SU-DHL-6 (cell line): ENCODE data around the gene GTF2F2.

Source experiments
- H2AFZ ChIP-seq: fragments of 200-600 bp; sonication (generic); 2 replicates; pipeline ENCODE4 v1.6.1; 2014; ENCODE audit warnings: low read depth, mild to moderate bottlenecking, moderate library complexity, mixed read lengths, antibody characterized with exemption, low read length; ENCODE audit not compliant: severe bottlenecking
- H3F3A ChIP-seq: fragments of 200-600 bp; shearing (Covaris generic); 2 replicates; pipeline ENCODE4 v1.6.0; 2016; ENCODE audit warnings: antibody characterized with exemption, mild to moderate bottlenecking; ENCODE audit not compliant: insufficient read depth
- H3K27ac ChIP-seq: fragments of 200-600 bp; sonication (generic); 2 replicates; pipeline ENCODE4 v1.5.1; 2016; ENCODE audit warnings: low read depth, mild to moderate bottlenecking, low read length, moderate library complexity, mixed read lengths
- H3K27me3 ChIP-seq: fragments of 200-600 bp; sonication (generic), shearing (Covaris generic); 2 replicates; pipeline ENCODE4 v1.6.0; 2014; ENCODE audit warnings: mild to moderate bottlenecking, low read length
- H3K36me3 ChIP-seq: fragments of 200-600 bp; sonication (generic); 2 replicates; pipeline ENCODE4 v1.6.1; 2014; ENCODE audit warnings: mild to moderate bottlenecking, low read length, mixed read lengths
- H3K4me2 ChIP-seq: fragments of 300-600, 200-600 bp; shearing (Covaris generic), sonication (generic); 2 replicates; pipeline ENCODE4 v1.6.0; 2014; ENCODE audit warnings: low read length, low read depth, mild to moderate bottlenecking; ENCODE audit not compliant: poor library complexity, severe bottlenecking
- H3K4me3 ChIP-seq: fragments of 200-600 bp; sonication (generic); 2 replicates; pipeline ENCODE4 v1.5.1; 2014; ENCODE audit warnings: antibody characterized with exemption, low read length, mild to moderate bottlenecking, mixed read lengths; ENCODE audit not compliant: insufficient read depth, poor library complexity, severe bottlenecking
- H3K79me2 ChIP-seq: fragments of 200-600 bp; sonication (generic); 2 replicates; pipeline ENCODE4 v1.6.1; 2014; ENCODE audit warnings: mild to moderate bottlenecking, low read length, moderate library complexity; ENCODE audit not compliant: insufficient read depth
- H3K9ac ChIP-seq: fragments of 200-600 bp; sonication (generic); 2 replicates; pipeline ENCODE4 v1.7.0; 2014; ENCODE audit warnings: mild to moderate bottlenecking, low read length
- H3K9me2 ChIP-seq: fragments of 200-600 bp; sonication (generic); replicated peaks from 2 replicates; pipeline ENCODE4 v1.6.1; 2014; ENCODE audit warnings: low read length; ENCODE audit not compliant: insufficient read depth
- H3K9me3 ChIP-seq: fragments of 200-600 bp; sonication (generic); 2 replicates; pipeline ENCODE4 v1.6.1; 2014; ENCODE audit warnings: low read length, mixed read lengths; ENCODE audit not compliant: insufficient read depth
- H4K20me1 ChIP-seq: fragments of 200-600 bp; sonication (generic); 2 replicates; pipeline ENCODE4 v1.6.1; 2014; ENCODE audit warnings: low read depth, mild to moderate bottlenecking, antibody characterized with exemption, low read length, moderate library complexity, mixed read lengths
- EZH2phosphoT487 ChIP-seq: fragments of 200-600 bp; sonication (generic), shearing (Covaris generic); conservative IDR thresholded peaks from 2 replicates; pipeline ENCODE4 v1.6.1; 2018; ENCODE audit warnings: mild to moderate bottlenecking, antibody characterized with exemption, low read length, moderate library complexity, mixed read lengths
- TF ChIP-seq, protein P1 (sequence below): fragments of 200-600 bp; sonication (generic); IDR thresholded peaks from one replicate; pipeline ENCODE4 v1.5.1; 2017; ENCODE audit warnings: antibody characterized with exemption, mild to moderate bottlenecking, low read length, moderate library complexity; ENCODE audit not compliant: insufficient read depth, poor library complexity, severe bottlenecking

Gene GTF2F2

DNA sequence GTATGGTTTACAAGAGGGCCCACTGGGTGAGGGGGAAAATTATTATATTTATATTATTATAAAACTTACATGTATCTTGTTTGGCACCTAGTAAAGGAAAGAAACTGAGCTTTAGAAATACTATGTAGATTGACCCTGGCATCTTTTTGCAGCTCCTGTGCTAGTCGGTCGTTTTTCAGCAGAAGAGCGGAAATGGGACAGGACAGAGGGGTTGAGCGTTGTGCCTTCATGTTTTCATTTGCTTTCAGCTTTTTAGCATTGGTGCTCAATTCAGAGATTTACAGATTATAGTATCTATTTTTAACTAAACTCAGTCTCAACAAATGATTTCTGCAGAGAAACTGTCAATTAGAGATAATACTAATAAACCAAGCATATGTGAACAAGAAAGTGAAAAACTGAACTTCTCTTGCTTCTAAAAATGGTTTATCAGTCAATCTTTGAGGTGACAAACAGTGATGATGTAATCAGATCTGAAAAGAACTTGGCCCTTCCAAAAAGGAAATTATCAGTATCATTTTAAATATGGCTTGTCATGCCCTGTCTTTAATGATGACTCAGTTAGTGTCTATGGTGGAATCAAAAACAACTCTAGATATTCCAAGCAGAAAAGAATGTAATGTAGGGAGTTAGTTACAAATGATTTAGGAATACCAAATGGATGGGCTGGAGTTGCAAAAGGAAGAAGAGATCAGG is 137.5 kb downstream of the GTF2F2 start:
- H4K20me1 ChIP-seq: no peaks in the 10 kb centered on the region
- no peak overlapping the region for H2AFZ ChIP-seq
- no peak overlapping the region for H3K9ac ChIP-seq
- H3K27ac ChIP-seq: no peak overlapping the region
- H3K27me3 ChIP-seq: no peaks in the 10 kb centered on the region
- H3F3A ChIP-seq: no peaks in the 10 kb centered on the region
- H3K9me3 ChIP-seq: no peaks in the 10 kb centered on the region
- no peaks in the 10 kb centered on the region for H3K79me2 ChIP-seq
- H3K4me2 ChIP-seq: no peak overlapping the region
- H3K9me2 ChIP-seq: no peaks in the 10 kb centered on the region
- H3K4me3 ChIP-seq: no peak overlapping the region
- H3K36me3 ChIP-seq: no peaks in the 10 kb centered on the region
- TF ChIP-seq, protein P1, sequence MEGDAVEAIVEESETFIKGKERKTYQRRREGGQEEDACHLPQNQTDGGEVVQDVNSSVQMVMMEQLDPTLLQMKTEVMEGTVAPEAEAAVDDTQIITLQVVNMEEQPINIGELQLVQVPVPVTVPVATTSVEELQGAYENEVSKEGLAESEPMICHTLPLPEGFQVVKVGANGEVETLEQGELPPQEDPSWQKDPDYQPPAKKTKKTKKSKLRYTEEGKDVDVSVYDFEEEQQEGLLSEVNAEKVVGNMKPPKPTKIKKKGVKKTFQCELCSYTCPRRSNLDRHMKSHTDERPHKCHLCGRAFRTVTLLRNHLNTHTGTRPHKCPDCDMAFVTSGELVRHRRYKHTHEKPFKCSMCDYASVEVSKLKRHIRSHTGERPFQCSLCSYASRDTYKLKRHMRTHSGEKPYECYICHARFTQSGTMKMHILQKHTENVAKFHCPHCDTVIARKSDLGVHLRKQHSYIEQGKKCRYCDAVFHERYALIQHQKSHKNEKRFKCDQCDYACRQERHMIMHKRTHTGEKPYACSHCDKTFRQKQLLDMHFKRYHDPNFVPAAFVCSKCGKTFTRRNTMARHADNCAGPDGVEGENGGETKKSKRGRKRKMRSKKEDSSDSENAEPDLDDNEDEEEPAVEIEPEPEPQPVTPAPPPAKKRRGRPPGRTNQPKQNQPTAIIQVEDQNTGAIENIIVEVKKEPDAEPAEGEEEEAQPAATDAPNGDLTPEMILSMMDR: no peak
- TF ChIP-seq EZH2phosphoT487: no peak

- H3K9me3 ChIP-seq: no peaks in the 10 kb centered on the region
- H3K79me2 ChIP-seq: no peaks in the 10 kb centered on the region
- no peak overlapping the region for H3K4me2 ChIP-seq
- H3F3A ChIP-seq: no peaks in the 10 kb centered on the region
- no peak overlapping the region for H3K27ac ChIP-seq
- H3K27me3 ChIP-seq: no peaks in the 10 kb centered on the region
- no peak overlapping the region for H2AFZ ChIP-seq
- TF ChIP-seq EZH2phosphoT487: no peak
- TF ChIP-seq, protein P1: no peak
- H3K9me2 ChIP-seq: no peaks in the 10 kb centered on the region
- H3K9ac ChIP-seq: no peak overlapping the region
- H3K36me3 ChIP-seq: no peaks in the 10 kb centered on the region
- H4K20me1 ChIP-seq: no peaks in the 10 kb centered on the region
- no peak overlapping the region for H3K4me3 ChIP-seq
These were observed 138.0 kb downstream of the GTF2F2 start for GRCh38 chr13:45258334-45258675.

DNA sequence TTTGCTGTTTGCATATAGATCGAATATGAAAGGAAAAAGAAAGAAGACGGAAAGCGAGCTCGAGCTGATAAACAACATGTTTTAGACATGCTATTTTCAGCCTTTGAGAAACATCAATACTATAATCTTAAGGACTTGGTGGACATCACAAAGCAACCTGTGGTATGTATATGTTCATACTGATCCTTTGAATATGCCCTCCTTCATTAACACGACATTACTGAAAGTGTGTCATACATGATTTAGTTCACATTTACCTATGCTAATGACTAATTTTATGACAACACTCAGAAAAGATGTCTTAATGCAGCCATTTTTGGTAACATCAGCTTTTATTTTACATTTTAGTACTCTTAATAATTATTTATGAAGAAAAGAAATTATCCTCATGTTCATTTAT is 146.9 kb downstream of the GTF2F2 start:
- Histone ChIP-seq H3F3A (0 out of 2 replicates have a peak, but pooled peaks cover 9% of the 10 kb centered on the region), H3K9me3 (no peaks in the 10 kb centered on the region), H3K27me3 (no peaks in the 10 kb centered on the region), H3K4me2 (no peak overlapping the region), H2AFZ (no peak overlapping the region), H3K27ac (no peak overlapping the region), H3K79me2 (no peaks in the 10 kb centered on the region), H3K36me3 (peaks cover 9% of the 10 kb centered on the region; the same call in 1 of the 2 replicates), H3K4me3 (no peak overlapping the region), H3K9me2 (no peaks in the 10 kb centered on the region), H4K20me1 (no peaks in the 10 kb centered on the region), H3K9ac (no peak overlapping the region)
- no peak for TF ChIP-seq EZH2phosphoT487
- TF ChIP-seq, protein P1: no peak
